Rectal smooth muscle tissue (tissue), 1 donor: ENCODE data around the gene SCUBE1.

ENCODE experiments used
- H3K27ac ChIP-seq: one replicate; pipeline ENCODE4 v1.7.0; 2013; ENCODE audit warnings: low read depth, low read length, inconsistent platforms
- H3K27me3 ChIP-seq: one replicate; pipeline ENCODE4 v1.7.0; 2013; ENCODE audit warnings: low read length; ENCODE audit not compliant: control insufficient read depth, insufficient read depth
- H3K36me3 ChIP-seq: one replicate; pipeline ENCODE4 v1.7.0; 2013; ENCODE audit warnings: low read length; ENCODE audit not compliant: control insufficient read depth, insufficient read depth
- H3K4me1 ChIP-seq: one replicate; pipeline ENCODE4 v1.7.0; 2013; ENCODE audit warnings: low read length; ENCODE audit not compliant: control insufficient read depth, insufficient read depth
- H3K4me3 ChIP-seq: one replicate; pipeline ENCODE4 v1.7.0; 2013; ENCODE audit warnings: low read length
- H3K9ac ChIP-seq: one replicate; pipeline ENCODE4 v1.7.0; 2013; ENCODE audit warnings: low read length

The SCUBE1 gene

DNA sequence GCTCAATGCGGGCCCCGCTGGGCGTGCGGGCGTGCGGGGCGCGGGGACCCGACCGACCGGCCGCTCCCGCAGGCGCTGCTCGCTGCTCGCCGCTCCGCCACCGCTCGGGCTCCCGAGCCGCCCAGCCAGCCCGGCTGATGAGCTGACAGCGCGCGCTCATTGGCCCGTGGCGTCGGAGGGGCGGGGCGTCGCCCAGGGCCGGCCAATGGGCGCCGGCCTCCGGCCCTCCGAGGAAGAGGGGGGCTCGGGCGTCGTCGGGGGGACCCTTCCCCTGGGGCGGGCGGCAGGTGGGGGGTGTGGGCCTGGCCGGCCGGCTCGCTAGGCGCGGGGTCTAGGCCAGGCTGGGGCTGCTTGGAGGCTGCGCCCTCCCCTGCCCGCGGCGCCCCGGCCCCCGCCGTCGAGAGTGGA lies at the start of gene SCUBE1:
TSS of gene SCUBE1 (minus strand) at position 111 of the 408 bp plus-strand sequence. CDS start 111 bp downstream, outside the sequence.
- peaks cover 28% of the 10 kb centered on the region for H3K27me3 ChIP-seq
- H3K27ac ChIP-seq: no peak within 1 kb of the TSS
- no peaks in the 10 kb centered on the region for H3K36me3 ChIP-seq
- H3K4me3 ChIP-seq: no peak within 1 kb of the TSS
- H3K4me1 ChIP-seq: no peaks in the 10 kb centered on the region
- H3K9ac ChIP-seq: no peak within 1 kb of the TSS

DNA sequence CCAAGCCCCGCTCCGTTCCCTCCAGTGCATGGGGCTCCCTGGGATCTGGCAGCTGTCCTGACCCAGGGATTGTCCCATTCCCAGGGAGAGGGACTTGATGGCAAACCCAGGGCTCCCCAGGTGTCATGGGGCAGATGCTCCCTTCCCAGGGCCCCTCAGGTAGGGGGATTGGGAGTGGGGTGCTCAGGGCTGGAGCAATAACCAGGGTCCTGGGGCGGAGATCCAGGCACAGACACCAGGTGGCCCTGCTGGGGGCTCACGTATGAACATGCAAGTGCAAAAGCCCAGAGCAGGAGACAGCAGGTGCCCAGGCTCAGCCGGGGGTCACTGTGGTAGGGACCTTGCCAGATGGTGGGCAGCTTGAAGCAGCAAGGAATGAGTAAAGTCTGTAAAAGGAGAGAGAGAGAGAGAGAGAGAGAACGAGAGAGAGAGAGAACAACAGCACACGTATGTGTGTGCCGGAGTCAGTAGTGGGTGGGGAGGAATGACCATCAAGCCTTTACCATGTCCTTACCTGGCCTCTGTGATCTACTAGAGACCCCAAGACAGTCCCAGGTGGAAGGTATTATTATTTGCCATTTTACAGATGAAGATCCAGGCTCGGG lies 49.3 kb upstream of the SCUBE1 start:
- Histone ChIP-seq H3K27ac (no peak overlapping the region), H3K4me3 (no peak overlapping the region), H3K27me3 (no peaks in the 10 kb centered on the region), H3K4me1 (no peaks in the 10 kb centered on the region), H3K36me3 (no peaks in the 10 kb centered on the region), H3K9ac (no peak overlapping the region)

DNA sequence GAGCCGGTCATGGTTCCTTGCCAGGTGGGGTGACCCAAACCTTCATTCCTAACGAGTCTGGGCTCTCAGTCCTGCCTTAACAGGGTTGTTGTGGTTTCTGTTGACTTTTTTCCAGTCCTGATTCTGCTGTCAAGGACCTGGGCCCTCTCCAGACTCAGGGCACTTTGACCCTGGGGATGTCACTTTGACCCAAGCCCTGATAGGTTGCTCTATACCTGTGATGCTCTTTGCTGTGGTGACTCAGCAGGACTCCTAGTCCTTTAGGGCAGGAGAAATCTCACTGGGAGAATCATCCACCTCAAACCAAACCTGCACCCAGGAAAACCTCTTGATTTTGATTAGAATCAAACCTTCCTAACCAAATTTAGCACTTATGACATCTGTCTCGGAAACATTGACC lies 48.1 kb upstream of the SCUBE1 start:
- H3K4me3 ChIP-seq: no peak overlapping the region
- H3K9ac ChIP-seq: no peak overlapping the region
- H3K4me1 ChIP-seq: no peaks in the 10 kb centered on the region
- H3K27ac ChIP-seq: no peak overlapping the region
- H3K27me3 ChIP-seq: no peaks in the 10 kb centered on the region
- H3K36me3 ChIP-seq: no peaks in the 10 kb centered on the region

DNA sequence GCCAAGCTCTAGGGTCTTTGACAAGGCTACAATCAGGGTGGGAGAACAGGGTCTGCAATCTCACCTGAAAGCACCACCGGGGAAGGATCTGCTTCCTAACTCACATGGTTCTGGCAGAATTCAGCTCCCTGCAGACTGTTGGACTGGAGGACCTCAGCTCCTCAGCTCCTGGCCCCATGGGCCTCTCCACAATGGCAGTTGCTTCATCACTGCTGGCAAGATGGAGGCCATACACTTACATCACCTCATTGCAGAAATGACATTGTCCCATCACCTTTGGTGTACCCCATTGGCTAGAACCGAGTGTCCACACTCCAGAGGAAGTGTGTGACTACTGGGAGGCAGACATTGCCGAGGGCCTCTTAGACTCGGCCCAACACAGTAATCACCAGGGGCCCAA lies 47.7 kb upstream of the SCUBE1 start:
- Histone ChIP-seq H3K4me3 (no peak overlapping the region), H3K36me3 (no peaks in the 10 kb centered on the region), H3K4me1 (no peaks in the 10 kb centered on the region), H3K27me3 (no peaks in the 10 kb centered on the region), H3K9ac (no peak overlapping the region), H3K27ac (no peak overlapping the region)

DNA sequence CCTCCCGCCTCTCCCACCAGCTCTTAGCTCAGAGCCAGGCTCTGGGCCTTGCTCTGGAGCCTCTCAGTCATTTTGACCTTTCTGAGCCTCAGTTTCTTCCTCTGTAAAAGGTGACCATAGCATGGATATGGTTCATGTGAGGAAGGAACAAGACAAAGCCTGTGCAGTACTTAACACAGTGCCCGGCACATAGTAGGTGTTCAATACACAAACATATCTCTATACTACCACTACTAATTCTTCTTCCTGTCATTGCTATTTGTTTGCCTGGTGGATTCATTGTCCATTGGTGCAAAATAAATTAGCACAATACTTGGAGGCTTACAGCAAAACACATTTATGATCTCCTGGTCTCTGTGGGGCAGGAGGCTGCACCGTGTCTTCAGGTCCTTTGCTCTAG lies 47.0 kb upstream of the SCUBE1 start:
- H3K4me3 ChIP-seq: no peak overlapping the region
- H3K27me3 ChIP-seq: no peaks in the 10 kb centered on the region
- H3K4me1 ChIP-seq: no peaks in the 10 kb centered on the region
- H3K27ac ChIP-seq: no peak overlapping the region
- H3K9ac ChIP-seq: no peak overlapping the region
- H3K36me3 ChIP-seq: no peaks in the 10 kb centered on the region

DNA sequence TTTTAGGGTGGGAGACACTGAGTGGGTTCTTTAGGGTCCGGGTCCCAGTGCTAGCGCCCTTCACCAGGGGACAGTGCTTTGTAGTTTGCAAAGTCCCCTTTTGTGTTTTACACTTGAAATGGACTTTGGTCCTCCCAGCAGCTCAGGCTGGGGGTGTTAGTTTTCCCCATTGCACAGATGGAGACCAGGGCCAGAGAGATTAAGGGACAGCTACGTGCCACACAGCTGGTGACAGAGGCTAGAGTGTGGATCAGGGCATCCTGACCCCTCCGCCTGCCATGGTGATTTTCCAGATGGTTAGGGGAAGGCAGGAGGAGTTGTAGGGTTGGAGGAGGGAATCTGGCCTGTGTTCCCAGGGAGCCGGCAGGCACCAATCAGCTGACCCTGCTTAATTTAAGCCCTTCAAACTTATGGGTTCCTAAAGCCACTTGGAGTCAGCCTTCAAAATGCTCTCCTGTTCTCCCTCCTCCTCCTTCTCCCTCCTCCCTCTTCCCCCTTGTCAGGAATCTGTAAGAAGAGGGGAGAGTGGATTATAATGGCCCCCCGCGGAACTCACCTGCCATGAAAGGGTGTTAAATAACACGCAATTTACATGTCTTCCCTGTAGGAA lies 46.2 kb upstream of the SCUBE1 start:
- Histone ChIP-seq H3K4me1 (no peaks in the 10 kb centered on the region), H3K27ac (no peak overlapping the region), H3K36me3 (no peaks in the 10 kb centered on the region), H3K27me3 (no peaks in the 10 kb centered on the region), H3K4me3 (no peak overlapping the region), H3K9ac (no peak overlapping the region)

DNA sequence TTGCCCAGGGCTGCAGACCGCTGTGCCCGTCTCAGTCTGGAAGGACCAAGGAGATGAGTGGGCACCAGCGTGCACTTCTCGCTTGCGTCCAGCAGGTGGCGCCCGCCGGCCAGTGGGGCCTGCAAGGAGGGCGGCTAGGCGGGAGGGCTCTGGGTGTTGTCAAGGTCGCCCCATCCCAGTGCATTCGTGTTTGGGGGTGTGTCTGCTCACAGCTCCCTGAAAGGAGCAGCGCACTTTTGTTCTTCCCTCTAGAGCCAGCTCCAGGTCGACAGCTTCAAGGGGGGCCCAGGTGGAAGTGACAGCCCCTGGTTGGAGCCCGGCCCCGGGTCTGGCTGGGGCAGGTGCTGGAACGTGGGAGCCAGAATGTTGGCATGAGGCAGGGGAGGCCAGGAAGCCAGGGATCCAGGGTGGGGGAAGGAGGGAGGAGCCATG lies 45.3 kb upstream of the SCUBE1 start:
- Histone ChIP-seq H3K36me3 (no peaks in the 10 kb centered on the region), H3K27ac (no peak overlapping the region), H3K4me1 (no peaks in the 10 kb centered on the region), H3K27me3 (no peaks in the 10 kb centered on the region), H3K9ac (no peak overlapping the region), H3K4me3 (no peak overlapping the region)

DNA sequence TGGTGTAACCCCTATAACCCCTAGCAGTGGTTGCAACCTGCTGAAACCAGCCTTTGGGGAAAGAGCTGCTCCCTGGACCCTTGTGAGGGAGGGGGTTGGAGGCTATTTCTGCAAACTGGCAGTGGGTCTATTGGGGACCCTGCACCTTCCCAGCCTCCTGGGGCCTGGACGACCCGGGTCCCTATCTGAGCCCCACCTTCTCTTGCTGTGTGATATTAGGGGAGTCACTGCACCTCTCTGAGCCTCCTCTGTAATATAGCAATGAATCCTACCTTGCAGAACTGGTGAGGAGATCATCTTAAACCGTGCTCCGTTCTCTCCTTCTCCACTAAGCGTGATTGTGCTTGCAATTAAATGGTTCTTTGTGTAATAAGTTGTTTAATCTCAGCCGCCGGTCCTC lies 44.6 kb upstream of the SCUBE1 start:
- no peak overlapping the region for H3K27ac ChIP-seq
- H3K4me1 ChIP-seq: no peaks in the 10 kb centered on the region
- H3K27me3 ChIP-seq: no peaks in the 10 kb centered on the region
- H3K36me3 ChIP-seq: no peaks in the 10 kb centered on the region
- no peak overlapping the region for H3K9ac ChIP-seq
- H3K4me3 ChIP-seq: no peak overlapping the region

DNA sequence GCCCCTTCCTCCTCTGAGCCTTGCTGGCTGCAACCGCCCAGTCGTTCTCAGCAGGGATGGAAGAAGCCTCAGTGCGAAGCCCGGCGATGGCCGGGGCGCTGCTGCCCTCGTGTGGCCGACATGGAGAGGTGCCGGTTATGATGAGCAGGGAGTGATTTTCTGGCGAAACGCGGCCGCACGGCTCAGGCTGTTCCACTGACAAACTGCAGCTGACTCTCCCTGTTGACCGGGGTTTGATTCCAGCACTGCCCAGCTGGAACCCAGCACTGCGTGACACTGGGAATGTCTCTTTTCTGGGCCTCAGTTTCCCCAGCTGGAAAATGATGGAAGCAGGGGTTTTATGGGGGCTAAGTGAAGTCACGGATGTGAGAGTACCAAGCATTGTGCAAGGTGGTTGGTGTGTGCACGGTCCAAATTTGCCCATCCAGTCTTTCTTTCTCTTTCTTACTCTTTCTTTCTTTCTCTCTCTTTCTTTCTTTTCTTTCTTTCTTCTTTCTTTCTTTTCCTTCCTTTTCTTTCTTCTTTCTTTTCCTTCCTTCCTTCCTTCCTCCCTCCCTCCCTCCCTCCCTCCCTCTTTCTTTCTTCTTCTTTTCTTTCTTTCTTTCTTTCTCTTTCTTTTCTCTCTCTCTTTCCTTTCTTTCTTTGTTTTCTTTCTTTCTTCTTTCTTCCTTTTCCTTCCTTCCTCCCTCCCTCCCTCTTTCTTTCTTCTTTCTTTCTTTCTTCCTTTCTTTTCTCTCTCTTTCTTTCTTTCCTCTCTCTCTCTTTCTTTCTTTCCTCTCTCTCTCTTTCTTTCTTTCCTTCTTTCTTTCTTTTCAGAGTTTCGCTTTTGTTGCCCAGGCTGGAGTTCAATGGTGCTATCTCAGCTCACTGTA lies 42.8 kb upstream of the SCUBE1 start:
- no peaks in the 10 kb centered on the region for H3K36me3 ChIP-seq
- no peaks in the 10 kb centered on the region for H3K4me1 ChIP-seq
- H3K27ac ChIP-seq: no peak overlapping the region
- H3K4me3 ChIP-seq: no peak overlapping the region
- H3K9ac ChIP-seq: no peak overlapping the region
- no peaks in the 10 kb centered on the region for H3K27me3 ChIP-seq

DNA sequence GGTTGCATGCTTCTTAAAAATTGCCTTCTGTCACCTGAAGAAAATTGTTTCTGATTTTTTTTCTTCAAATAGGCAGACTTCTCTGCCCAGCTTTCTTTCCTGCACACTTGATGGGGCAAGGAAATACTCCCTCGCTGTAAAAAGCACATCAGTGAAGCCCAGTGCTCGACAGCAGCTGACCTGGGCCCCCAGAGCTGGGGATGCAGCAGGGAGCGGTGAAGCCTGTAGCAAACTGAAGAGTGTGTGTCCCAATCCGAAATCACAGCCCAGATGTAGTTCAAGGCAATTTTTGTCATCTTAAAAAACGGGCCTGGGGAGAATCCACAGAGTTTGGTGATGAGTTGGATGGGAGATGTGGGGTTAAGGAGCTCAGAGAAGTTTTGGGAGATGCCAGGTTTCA lies 41.7 kb upstream of the SCUBE1 start:
- no peaks in the 10 kb centered on the region for H3K4me1 ChIP-seq
- no peaks in the 10 kb centered on the region for H3K36me3 ChIP-seq
- H3K27ac ChIP-seq: no peak overlapping the region
- no peak overlapping the region for H3K9ac ChIP-seq
- no peaks in the 10 kb centered on the region for H3K27me3 ChIP-seq
- H3K4me3 ChIP-seq: no peak overlapping the region

DNA sequence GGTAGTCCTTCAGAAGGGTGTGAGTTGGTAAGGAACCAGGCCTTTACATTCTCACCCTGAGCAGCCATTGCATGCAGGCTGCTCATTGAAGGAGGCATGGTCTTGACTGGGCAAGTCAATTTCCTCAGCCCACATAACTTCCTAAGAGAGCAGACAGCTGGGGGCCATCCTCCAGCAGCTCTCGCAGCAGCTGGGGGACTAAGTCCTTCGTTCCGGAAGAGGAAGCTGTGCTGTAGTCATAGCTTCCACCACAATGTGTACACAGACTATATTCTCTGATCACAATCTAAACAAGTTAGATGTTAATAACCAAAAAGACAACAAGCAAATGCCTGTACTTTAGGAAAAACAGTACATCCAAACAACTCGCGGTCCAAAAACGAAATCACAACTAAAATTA lies 38.5 kb upstream of the SCUBE1 start:
- Histone ChIP-seq H3K4me3 (no peak overlapping the region), H3K27me3 (peaks cover 2% of the 10 kb centered on the region), H3K4me1 (no peaks in the 10 kb centered on the region), H3K36me3 (no peaks in the 10 kb centered on the region), H3K9ac (no peak overlapping the region), H3K27ac (no peak overlapping the region)

DNA sequence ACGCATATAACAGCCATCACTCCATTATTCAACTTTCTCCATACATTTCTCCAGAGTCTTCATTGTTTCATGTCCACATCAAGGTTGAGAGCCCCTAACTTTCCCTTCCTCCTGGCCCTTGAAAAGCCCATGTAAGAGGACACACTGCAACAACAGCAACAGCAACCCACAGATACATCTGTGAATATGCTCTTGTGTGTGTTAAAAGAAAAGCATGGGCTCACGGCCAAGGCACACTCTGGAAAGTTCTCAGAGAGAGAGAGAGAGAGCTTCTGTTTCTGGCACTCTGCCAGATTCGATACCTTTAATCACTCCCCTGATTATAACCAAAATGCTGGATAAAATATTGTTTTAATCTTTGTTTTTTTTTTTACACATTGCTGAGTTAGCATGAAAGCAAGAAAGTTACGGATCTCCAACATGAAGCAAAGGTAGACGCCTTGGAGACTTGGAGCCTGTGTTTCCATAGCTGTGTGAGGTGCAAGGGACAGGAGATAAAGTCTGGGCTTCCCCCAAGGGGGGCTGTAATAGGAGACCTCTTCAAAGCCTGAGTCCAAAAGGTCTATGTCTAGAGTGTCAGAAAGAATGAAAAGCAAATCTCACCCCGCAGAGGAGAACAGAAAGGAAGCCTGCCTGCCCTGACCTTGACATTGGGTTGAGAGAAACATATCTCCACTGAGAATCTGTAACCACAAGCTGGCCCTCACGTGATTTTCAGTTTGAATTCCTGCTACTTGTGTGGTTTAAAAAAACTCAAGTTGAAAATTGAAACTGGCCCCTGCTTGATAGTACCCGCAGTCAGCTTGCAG lies 34.9 kb upstream of the SCUBE1 start:
- no peak overlapping the region for H3K27ac ChIP-seq
- no peaks in the 10 kb centered on the region for H3K4me1 ChIP-seq
- no peak overlapping the region for H3K4me3 ChIP-seq

More for the DNA sequence above, 34.9 kb upstream of the SCUBE1 start:
- Histone ChIP-seq H3K9ac (no peak overlapping the region), H3K27me3 (peaks cover 2% of the 10 kb centered on the region), H3K36me3 (no peaks in the 10 kb centered on the region)
